Ramos (cell line): ENCODE measurements around the gene RAB20.
"Not testable (repeated sequence)": the region's sequence is repeated elsewhere in the genome, so short reads cannot be mapped to it uniquely, and the experiment has no call there.

Source experiments
- in situ Hi-C: fragments of 300-500 bp; cut with MboI; formaldehyde crosslinking; loops from one replicate; pipeline ENCODE4 v1.14.3; 2022; ENCODE audit warnings: low sequenced_read_pairs; ENCODE audit not compliant: unreplicated experiment

RAB20 gene

GRCh38 chr13:110533771-110534670 is 27.5 kb downstream of the RAB20 start:
- in situ Hi-C loops, result no loop called here

- in situ Hi-C loops, result not testable (repeated sequence)
These were observed 29.3 kb downstream of the RAB20 start for GRCh38 chr13:110532258-110532657.

GRCh38 chr13:110531671-110532083 is 29.8 kb downstream of the RAB20 start:
- in situ Hi-C loops, result no loop called here

GRCh38 chr13:110531100-110531499 is 30.4 kb downstream of the RAB20 start:
- in situ Hi-C loops, result no loop called here

- in situ Hi-C loops, result no loop called here
These were observed 31.8 kb downstream of the RAB20 start for GRCh38 chr13:110529522-110530311.

- in situ Hi-C loops, result no loop called here
These were observed 32.6 kb downstream of the RAB20 start for GRCh38 chr13:110528911-110529310.

GRCh38 chr13:110528371-110528770 is 33.2 kb downstream of the RAB20 start:
- in situ Hi-C loops, result no loop called here

GRCh38 chr13:110525328-110526319 is 35.9 kb downstream of the RAB20 start:
- in situ Hi-C loops, result no loop called here

- in situ Hi-C loops, result no loop called here
These were observed 36.8 kb downstream of the RAB20 start for GRCh38 chr13:110524541-110525257.

- in situ Hi-C loops, result no loop called here
These were observed 37.5 kb downstream of the RAB20 start for GRCh38 chr13:110523838-110524540.

GRCh38 chr13:110523180-110523579 is 38.3 kb downstream of the RAB20 start:
- in situ Hi-C loops, result no loop called here

- in situ Hi-C loops, result no loop called here
These were observed 38.8 kb downstream of the RAB20 start for GRCh38 chr13:110522721-110523120.

GRCh38 chr13:110521946-110522345 is 39.6 kb downstream of the RAB20 start:
- in situ Hi-C loops, result no loop called here

- in situ Hi-C loops, result no loop called here
These were observed 40.2 kb downstream of the RAB20 start for GRCh38 chr13:110521296-110521680.

GRCh38 chr13:110520431-110521295 is 40.9 kb downstream of the RAB20 start:
- in situ Hi-C loops, result no loop called here

GRCh38 chr13:110519506-110519905 is 42.0 kb downstream of the RAB20 start:
- in situ Hi-C loops, result no loop called here

GRCh38 chr13:110519046-110519445 is 42.5 kb downstream of the RAB20 start:
- in situ Hi-C loops, result no loop called here

- in situ Hi-C loops, result no loop called here
These were observed 43.0 kb downstream of the RAB20 start for GRCh38 chr13:110518571-110518970.
